ENCODE measurements around the gene PPP3CA.

DNA sequence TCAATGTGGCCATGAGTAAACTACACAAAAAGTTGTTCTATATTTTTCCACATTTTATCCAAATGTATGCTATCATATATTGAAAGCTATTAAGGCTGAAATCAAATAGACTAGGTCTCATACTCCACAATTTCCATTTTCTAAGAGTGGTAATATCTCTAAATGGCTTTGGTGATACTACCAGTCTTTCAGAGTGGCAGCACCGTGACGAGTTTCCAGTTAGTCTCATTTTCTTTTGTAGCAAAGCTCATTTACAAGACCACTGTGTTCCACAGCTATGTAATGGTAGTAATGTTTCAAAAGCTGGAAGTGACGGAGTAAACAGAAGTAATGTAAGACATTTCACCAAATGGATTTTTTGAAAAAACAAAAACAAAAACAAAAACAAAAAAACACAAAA lies 228.2 kb downstream of the PPP3CA start:
- TF ChIP-seq POLR2AphosphoS5 (IDR thresholded peaks at IDR 0.05; ENCODE audit: low read depth, low read length) (no peak), CTCF (IDR thresholded peaks at IDR 0.05; ENCODE audit: control extremely low read depth in 1 of 3, insufficient read depth in 1 of 3, low read depth in 1 of 3, low read length in 3 of 3) (no peak), SIN3A (conservative IDR thresholded peaks at IDR 0.05 in 1 of 2, IDR thresholded peaks at IDR 0.05 in 1 of 2; ENCODE audit: low read depth in 1 of 2, low read length in 2 of 2) (no peak), POLR2A (IDR thresholded peaks at IDR 0.05; ENCODE audit: control extremely low read depth in 1 of 2, low read depth in 2 of 2, low read length in 2 of 2) (no peak), CHD2 (IDR thresholded peaks at IDR 0.05; ENCODE audit: low read length) (no peak), SIRT6 (IDR thresholded peaks at IDR 0.05; ENCODE audit: low read length) (no peak), EZH2 (IDR thresholded peaks at IDR 0.05; ENCODE audit: low read depth, low read length, severe bottlenecking) (no peak), TCF12 (IDR thresholded peaks at IDR 0.05; ENCODE audit: low read depth, low read length) (no peak), YY1 (IDR thresholded peaks at IDR 0.05; ENCODE audit: low read depth, low read length) (no peak), RBBP5 (IDR thresholded peaks at IDR 0.05; ENCODE audit: borderline replicate concordance, low read depth, low read length) (no peak), HDAC2 (IDR thresholded peaks at IDR 0.05; ENCODE audit: borderline replicate concordance in 1 of 2, low read depth in 2 of 2, low read length in 2 of 2) (no peak), JUN (IDR thresholded peaks at IDR 0.05; ENCODE audit: low read depth, low read length) (no peak)
- TF ChIP-seq, protein P1, sequence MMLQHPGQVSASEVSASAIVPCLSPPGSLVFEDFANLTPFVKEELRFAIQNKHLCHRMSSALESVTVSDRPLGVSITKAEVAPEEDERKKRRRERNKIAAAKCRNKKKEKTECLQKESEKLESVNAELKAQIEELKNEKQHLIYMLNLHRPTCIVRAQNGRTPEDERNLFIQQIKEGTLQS (IDR thresholded peaks at IDR 0.05; ENCODE audit: insufficient read depth, low read depth, low read length) = no peak

Measured in H1 (cell line).